SU-DHL-6 (cell line): ENCODE data around the gene BANK1.

Source experiments
- H2AFZ ChIP-seq: fragments of 200-600 bp; sonication (generic); 2 replicates; pipeline ENCODE4 v1.6.1; 2014; ENCODE audit warnings: low read depth, mild to moderate bottlenecking, moderate library complexity, mixed read lengths, antibody characterized with exemption, low read length; ENCODE audit not compliant: severe bottlenecking
- H3F3A ChIP-seq: fragments of 200-600 bp; shearing (Covaris generic); 2 replicates; pipeline ENCODE4 v1.6.0; 2016; ENCODE audit warnings: antibody characterized with exemption, mild to moderate bottlenecking; ENCODE audit not compliant: insufficient read depth
- H3K27ac ChIP-seq: fragments of 200-600 bp; sonication (generic); 2 replicates; pipeline ENCODE4 v1.5.1; 2016; ENCODE audit warnings: low read depth, mild to moderate bottlenecking, low read length, moderate library complexity, mixed read lengths
- H3K27me3 ChIP-seq: fragments of 200-600 bp; sonication (generic), shearing (Covaris generic); 2 replicates; pipeline ENCODE4 v1.6.0; 2014; ENCODE audit warnings: mild to moderate bottlenecking, low read length
- H3K36me3 ChIP-seq: fragments of 200-600 bp; sonication (generic); 2 replicates; pipeline ENCODE4 v1.6.1; 2014; ENCODE audit warnings: mild to moderate bottlenecking, low read length, mixed read lengths
- H3K4me2 ChIP-seq: fragments of 300-600, 200-600 bp; shearing (Covaris generic), sonication (generic); 2 replicates; pipeline ENCODE4 v1.6.0; 2014; ENCODE audit warnings: low read length, low read depth, mild to moderate bottlenecking; ENCODE audit not compliant: poor library complexity, severe bottlenecking
- H3K4me3 ChIP-seq: fragments of 200-600 bp; sonication (generic); 2 replicates; pipeline ENCODE4 v1.5.1; 2014; ENCODE audit warnings: antibody characterized with exemption, low read length, mild to moderate bottlenecking, mixed read lengths; ENCODE audit not compliant: insufficient read depth, poor library complexity, severe bottlenecking
- H3K79me2 ChIP-seq: fragments of 200-600 bp; sonication (generic); 2 replicates; pipeline ENCODE4 v1.6.1; 2014; ENCODE audit warnings: mild to moderate bottlenecking, low read length, moderate library complexity; ENCODE audit not compliant: insufficient read depth
- H3K9ac ChIP-seq: fragments of 200-600 bp; sonication (generic); 2 replicates; pipeline ENCODE4 v1.7.0; 2014; ENCODE audit warnings: mild to moderate bottlenecking, low read length
- H3K9me2 ChIP-seq: fragments of 200-600 bp; sonication (generic); replicated peaks from 2 replicates; pipeline ENCODE4 v1.6.1; 2014; ENCODE audit warnings: low read length; ENCODE audit not compliant: insufficient read depth
- H3K9me3 ChIP-seq: fragments of 200-600 bp; sonication (generic); 2 replicates; pipeline ENCODE4 v1.6.1; 2014; ENCODE audit warnings: low read length, mixed read lengths; ENCODE audit not compliant: insufficient read depth
- H4K20me1 ChIP-seq: fragments of 200-600 bp; sonication (generic); 2 replicates; pipeline ENCODE4 v1.6.1; 2014; ENCODE audit warnings: low read depth, mild to moderate bottlenecking, antibody characterized with exemption, low read length, moderate library complexity, mixed read lengths
- EZH2phosphoT487 ChIP-seq: fragments of 200-600 bp; sonication (generic), shearing (Covaris generic); conservative IDR thresholded peaks from 2 replicates; pipeline ENCODE4 v1.6.1; 2018; ENCODE audit warnings: mild to moderate bottlenecking, antibody characterized with exemption, low read length, moderate library complexity, mixed read lengths
- TF ChIP-seq, protein P1 (sequence below): fragments of 200-600 bp; sonication (generic); IDR thresholded peaks from one replicate; pipeline ENCODE4 v1.5.1; 2017; ENCODE audit warnings: antibody characterized with exemption, mild to moderate bottlenecking, low read length, moderate library complexity; ENCODE audit not compliant: insufficient read depth, poor library complexity, severe bottlenecking

Gene BANK1

DNA sequence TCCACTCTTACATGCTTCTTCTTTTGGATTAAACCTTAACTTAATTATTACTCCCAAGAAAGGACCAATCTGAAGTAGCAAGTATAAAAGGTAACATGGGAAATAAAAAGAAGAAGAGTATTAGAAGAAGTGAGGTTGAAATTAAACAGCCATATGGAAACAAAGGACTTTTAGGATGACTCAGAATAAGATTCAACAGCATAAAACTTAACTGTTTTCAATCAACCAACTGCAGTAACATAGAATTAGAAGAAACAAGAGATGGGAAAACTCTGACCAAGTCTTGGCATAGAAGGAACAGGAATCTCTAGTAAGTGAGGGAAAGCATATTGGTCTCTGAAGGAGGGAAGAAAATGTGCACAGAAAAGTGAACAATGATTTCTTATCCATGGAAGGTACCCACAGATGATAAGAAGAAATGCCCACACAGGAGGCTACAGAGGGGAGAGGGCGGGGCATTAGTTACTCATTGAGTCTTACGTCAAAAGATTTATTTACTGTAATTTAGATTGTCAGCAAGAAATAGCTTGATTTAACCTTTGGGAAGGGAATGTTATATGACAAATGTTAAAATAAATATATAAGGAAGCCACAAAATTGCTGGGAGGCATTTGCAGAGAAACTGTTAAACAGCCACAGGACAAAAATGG, 177.3 kb downstream of the BANK1 start:
- Histone ChIP-seq H3K36me3 (no peaks in the 10 kb centered on the region), H3K9ac (no peak overlapping the region), H3K27ac (no peak overlapping the region), H4K20me1 (no peaks in the 10 kb centered on the region), H2AFZ (no peak overlapping the region), H3K4me3 (no peak overlapping the region), H3K9me3 (no peaks in the 10 kb centered on the region), H3K27me3 (no peaks in the 10 kb centered on the region), H3K9me2 (no peaks in the 10 kb centered on the region), H3K4me2 (no peak overlapping the region), H3F3A (no peaks in the 10 kb centered on the region), H3K79me2 (no peaks in the 10 kb centered on the region)
- TF ChIP-seq, protein P1, sequence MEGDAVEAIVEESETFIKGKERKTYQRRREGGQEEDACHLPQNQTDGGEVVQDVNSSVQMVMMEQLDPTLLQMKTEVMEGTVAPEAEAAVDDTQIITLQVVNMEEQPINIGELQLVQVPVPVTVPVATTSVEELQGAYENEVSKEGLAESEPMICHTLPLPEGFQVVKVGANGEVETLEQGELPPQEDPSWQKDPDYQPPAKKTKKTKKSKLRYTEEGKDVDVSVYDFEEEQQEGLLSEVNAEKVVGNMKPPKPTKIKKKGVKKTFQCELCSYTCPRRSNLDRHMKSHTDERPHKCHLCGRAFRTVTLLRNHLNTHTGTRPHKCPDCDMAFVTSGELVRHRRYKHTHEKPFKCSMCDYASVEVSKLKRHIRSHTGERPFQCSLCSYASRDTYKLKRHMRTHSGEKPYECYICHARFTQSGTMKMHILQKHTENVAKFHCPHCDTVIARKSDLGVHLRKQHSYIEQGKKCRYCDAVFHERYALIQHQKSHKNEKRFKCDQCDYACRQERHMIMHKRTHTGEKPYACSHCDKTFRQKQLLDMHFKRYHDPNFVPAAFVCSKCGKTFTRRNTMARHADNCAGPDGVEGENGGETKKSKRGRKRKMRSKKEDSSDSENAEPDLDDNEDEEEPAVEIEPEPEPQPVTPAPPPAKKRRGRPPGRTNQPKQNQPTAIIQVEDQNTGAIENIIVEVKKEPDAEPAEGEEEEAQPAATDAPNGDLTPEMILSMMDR, result no peak
- no peak for TF ChIP-seq EZH2phosphoT487

DNA sequence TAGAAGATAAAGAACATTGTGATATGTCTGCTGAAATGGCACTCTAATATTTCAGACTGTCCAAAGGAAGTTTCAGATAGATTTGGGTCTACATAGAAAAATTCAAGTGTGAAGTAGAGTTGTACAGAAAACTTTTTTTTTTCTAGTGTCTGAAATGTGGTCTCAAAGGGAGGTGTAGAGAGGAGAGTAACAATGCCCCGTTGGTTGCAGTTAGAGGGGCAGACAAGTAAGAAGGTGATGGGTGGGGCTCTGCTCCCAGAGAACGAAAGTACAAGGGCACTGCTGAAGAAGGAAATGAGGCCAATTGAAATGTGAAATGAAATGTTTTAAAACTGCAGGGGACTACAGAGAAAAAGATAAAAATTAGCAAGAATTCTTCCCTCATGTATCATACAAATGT, 177.8 kb downstream of the BANK1 start:
- Histone ChIP-seq H2AFZ (no peak overlapping the region), H3K27ac (no peak overlapping the region), H3K9ac (no peak overlapping the region), H3K36me3 (no peaks in the 10 kb centered on the region), H3K9me2 (no peaks in the 10 kb centered on the region), H3K4me2 (no peak overlapping the region), H3K4me3 (no peak overlapping the region), H3F3A (no peaks in the 10 kb centered on the region), H3K9me3 (no peaks in the 10 kb centered on the region), H4K20me1 (no peaks in the 10 kb centered on the region), H3K27me3 (no peaks in the 10 kb centered on the region), H3K79me2 (no peaks in the 10 kb centered on the region)
- TF ChIP-seq, protein P1, result no peak
- no peak for TF ChIP-seq EZH2phosphoT487

DNA sequence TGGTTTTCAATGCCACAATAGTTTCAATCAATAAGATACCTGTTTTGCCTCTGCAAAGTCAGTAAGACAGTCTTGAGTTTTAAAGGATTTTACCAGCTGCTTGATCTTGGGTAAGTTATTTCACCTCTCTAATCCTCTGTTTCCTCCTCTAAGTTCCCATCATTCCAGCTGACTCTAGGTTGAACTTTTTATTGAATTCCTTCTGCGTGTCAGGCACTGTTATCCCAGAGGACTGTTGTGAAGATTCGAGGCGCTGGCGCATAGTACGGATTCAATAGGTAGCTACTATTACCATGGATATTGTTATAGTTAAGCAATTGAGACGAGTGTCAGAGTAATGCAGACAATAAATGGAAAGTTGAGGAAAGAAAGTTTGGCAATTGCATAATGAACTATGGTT, 179.4 kb downstream of the BANK1 start:
- no peak overlapping the region for H3K4me2 ChIP-seq
- no peaks in the 10 kb centered on the region for H3K36me3 ChIP-seq
- H4K20me1 ChIP-seq, result no peaks in the 10 kb centered on the region
- H3K9me3 ChIP-seq, result no peaks in the 10 kb centered on the region
- H3K9ac ChIP-seq, result no peak overlapping the region
- no peak overlapping the region for H3K27ac ChIP-seq
- H3K4me3 ChIP-seq, result no peak overlapping the region
- TF ChIP-seq EZH2phosphoT487, result no peak
- TF ChIP-seq, protein P1, result no peak
- no peaks in the 10 kb centered on the region for H3K27me3 ChIP-seq
- H3K79me2 ChIP-seq, result no peaks in the 10 kb centered on the region
- H2AFZ ChIP-seq, result no peak overlapping the region
- no peaks in the 10 kb centered on the region for H3F3A ChIP-seq
- H3K9me2 ChIP-seq, result no peaks in the 10 kb centered on the region
